SKM-1 (cell line): ENCODE data around the gene ABCC3.

Source experiments
- DNase-seq: peaks from one replicate; lab custom pipeline; 2025; ENCODE audit not compliant: unreplicated experiment; lab: John Stamatoyannopoulos, UW

The ABCC3 gene

GRCh38 chr17:50728881-50729765, 94.4 kb downstream of the ABCC3 start:
- no peak for DNase-seq

GRCh38 chr17:50731575-50732460, 97.1 kb downstream of the ABCC3 start:
- no peak for DNase-seq

- DNase-seq: no peak
These were observed 100.6 kb downstream of the ABCC3 start for GRCh38 chr17:50735287-50735686.

GRCh38 chr17:50737118-50737698, 102.5 kb downstream of the ABCC3 start:
- no peak for DNase-seq

- DNase-seq: no peak
These were observed 104.4 kb downstream of the ABCC3 start for GRCh38 chr17:50739098-50739497.
